ENCODE results near the gene SLC25A33.
A peak's percentile ranks its signal among the peaks of the same experiment; 100 is the strongest.
"Not testable (repeated sequence)": the region's sequence is repeated elsewhere in the genome, so short reads cannot be mapped to it uniquely, and the experiment has no call there.

SLC25A33 gene

DNA sequence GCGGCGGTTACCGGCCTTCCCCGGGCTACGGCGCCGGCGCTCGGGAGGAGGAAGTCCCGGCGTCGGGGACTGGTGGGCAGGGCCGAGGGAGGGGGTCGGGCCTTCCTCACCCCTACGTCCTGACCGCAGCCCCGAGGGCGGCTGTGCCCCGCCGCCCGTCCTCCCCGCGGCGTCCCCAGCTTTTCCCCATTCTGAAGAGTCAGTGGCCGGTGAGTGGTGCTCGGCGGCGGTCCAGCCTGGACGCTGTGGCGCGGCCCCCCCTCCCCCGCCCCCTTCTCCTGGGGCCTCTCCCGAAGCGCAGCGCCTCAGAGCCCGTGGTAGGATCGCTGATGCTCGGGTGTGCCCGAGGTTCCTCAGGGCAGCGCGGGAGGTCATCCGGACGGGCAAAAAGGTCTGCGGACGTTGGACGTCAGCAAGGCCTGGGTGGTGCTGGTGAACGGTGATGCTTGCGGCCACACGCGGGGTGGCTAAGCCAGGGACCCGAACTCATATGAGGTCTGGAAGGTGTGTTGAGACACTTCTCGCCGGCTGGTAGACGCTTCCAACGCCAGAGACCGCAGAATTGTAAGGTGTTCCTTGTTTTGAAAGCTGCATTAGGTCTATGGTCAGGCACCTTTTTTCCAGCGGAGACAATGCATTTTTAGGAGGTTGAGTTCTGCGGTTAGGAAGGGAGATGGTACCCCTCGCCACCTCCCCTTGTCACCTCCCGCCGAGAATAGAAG, 725 bp downstream of the SLC25A33 start:
- FAIRE-seq: no peak

GRCh38 chr1:9542430-9542829, 3.2 kb downstream of the SLC25A33 start:
- no peak for FAIRE-seq

DNA sequence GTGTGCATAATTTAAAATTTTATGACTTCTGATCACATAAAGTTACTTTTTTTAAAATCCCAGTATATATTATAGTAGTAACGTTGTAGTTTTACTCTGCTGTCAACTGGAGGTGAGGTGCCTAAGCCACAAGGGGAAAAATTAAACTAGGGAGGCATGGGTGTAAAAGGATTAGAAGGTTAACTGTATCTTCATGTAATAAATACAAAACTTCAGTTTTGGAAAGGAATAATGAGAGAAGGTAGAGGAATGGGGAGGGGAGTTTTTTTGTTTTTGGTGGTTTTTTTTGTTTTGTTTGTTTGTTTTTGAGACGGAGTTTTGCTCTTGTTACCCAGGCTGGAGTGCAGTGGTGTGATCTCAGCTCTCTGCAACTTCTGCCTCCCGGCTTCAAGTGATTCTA, 5.7 kb downstream of the SLC25A33 start:
- no peak for FAIRE-seq

- no peak for FAIRE-seq
Observed at GRCh38 chr1:9549955-9550546, 10.8 kb downstream of the SLC25A33 start.

DNA sequence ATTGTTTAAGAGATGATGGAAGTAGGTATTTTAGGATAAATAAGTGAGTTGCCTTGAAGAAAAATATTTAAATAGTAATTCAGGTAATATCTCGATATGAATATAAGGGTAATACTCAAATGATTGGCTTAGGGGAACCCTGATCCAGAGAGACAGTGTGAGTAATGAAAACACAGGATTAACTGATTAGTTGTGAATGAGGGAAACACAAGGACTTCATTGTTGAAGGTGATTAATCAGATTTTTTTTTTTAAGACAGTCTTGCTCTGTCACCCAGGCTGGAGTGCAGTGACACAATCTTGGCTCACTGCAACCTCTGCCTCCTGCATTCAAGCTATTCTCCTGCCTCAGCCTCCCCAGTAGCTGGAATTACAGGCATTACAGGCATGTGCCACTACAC, 12.7 kb downstream of the SLC25A33 start:
- no peak for FAIRE-seq

DNA sequence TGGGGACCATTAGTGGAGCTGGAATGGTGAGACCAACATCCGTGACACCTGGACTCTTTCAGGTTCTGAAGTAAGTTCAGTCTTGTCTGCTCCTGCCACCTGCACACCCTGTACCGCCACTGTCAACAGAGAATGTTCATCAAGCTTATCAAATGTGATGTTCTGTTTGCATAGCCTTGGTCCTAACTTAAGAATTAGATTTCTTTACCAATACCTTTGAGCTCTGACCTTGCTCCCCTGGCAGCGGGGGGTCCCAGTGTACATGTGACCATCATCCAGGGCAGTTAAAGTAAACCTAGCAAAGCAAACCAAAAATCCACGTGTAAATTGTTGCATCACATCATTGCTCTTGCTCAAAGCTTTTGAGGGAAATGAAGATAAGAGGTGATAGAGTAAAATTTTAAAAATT, 14.5 kb downstream of the SLC25A33 start:
- FAIRE-seq: no peak

- no peak for FAIRE-seq
Observed at GRCh38 chr1:9555942-9556341, 16.7 kb downstream of the SLC25A33 start.

- FAIRE-seq: no peak
Observed at GRCh38 chr1:9557624-9558023, 18.4 kb downstream of the SLC25A33 start.

DNA sequence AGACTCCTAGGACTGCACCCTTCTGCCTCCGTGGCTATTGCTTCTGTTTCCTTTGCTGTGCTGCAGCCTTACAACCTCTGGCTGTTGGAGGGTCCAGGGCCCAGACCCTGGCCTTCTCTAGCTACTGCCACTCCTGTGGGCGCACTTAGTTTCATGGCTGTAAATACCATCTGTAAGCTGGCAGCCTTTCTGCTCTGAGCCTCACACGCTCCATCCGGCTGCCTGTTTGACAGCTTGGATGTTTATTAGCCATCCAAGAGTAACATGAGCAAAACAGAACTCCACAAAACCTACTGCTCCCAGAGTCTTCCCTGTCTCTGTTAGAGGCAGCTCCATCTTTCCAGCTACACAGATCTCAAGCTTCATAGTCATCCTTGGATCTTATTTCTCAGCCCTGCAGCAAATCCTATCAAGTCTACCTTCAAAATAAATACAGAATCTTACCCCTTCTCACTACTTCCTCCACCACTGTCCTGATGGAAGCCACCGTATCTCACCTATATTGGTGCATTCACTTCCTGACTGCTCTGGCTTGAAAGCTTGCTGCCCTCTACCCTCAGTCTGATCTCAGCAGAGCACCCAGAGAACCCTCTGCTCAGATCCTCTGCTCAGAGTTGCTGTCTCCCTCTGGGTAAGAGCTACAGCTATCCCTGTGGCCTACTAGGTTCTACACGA, 19.1 kb downstream of the SLC25A33 start:
- no peak for FAIRE-seq

DNA sequence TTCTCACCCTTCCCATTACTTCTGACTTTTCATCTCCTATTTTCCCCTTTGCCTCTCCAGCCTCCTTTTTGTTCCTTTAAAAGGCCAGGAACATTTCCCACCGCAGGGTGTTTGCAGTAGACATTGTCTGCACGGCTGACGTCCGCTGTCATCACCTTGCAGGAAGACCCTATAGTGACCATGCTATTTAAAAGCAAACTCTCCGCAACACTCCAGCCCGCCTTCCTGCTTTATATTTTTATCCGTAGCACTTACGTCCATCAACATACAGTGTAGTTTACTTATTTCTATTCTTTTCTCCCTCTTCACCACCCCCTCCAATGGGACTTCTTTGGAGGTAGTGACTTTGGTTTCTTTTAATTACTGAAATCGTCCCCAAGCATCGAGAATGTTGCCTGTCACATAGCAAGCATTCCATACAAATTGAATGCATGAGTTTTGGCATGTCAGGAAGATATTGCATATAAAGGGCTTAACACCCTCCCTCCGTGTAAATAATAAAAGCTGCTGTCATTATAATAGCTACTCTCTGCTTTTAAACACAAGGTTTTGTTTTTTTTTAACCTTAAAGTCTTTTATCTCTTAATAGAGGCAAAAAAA, 19.8 kb downstream of the SLC25A33 start:
- no peak for FAIRE-seq

GRCh38 chr1:9559673-9560072, 20.4 kb downstream of the SLC25A33 start:
- FAIRE-seq: no peak

GRCh38 chr1:9560090-9560489, 20.8 kb downstream of the SLC25A33 start:
- not testable (repeated sequence) for FAIRE-seq

GRCh38 chr1:9561429-9561828, 22.2 kb downstream of the SLC25A33 start:
- peak; percentile 33 for FAIRE-seq

DNA sequence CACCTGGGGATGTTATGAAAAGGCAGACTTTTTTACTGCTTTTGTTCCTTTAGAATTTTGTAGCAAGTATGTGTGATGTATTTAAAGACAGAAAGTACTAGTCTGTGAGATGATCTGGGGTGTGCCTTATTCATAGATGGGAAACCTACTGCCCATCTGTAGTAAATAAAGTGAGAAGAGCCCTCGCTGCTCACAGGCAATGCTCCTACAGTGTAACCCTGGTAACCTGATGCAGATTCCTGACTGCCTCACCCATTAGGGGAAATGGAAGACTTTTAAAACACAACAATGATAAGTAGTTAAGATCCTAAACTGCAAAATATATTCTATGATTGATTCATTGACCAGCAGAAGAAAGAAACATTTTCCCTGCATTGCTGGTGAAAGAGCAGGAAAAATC, 30.0 kb downstream of the SLC25A33 start:
- FAIRE-seq: no peak

GRCh38 chr1:9570886-9571529, 31.7 kb downstream of the SLC25A33 start:
- FAIRE-seq: not testable (repeated sequence)

DNA sequence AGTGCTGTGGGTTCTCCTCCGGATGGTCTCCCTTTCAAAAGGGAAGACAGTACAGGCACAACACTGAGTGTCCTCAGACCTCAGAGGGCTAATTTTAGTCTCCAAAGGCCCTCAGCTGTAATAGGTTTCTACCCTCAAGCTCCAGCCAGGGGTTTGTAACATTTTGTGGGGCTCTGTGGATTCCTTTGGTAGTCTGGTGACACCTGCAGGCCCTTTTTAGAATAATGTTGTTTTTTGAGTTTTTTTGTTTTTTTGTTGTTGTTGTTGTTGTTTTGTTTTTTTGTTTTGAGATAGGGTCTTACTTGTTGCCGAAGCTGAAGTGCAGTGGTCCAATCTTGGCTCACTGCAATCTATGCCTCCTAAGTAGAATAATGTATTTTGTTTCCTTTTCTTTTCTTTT, 34.5 kb downstream of the SLC25A33 start:
- FAIRE-seq: no peak

- FAIRE-seq: no peak
Observed at GRCh38 chr1:9575486-9575885, 36.2 kb downstream of the SLC25A33 start.

- FAIRE-seq: no peak
Observed at GRCh38 chr1:9576903-9577302, 37.6 kb downstream of the SLC25A33 start.

GRCh38 chr1:9577423-9577822, 38.2 kb downstream of the SLC25A33 start:
- FAIRE-seq: no peak

DNA sequence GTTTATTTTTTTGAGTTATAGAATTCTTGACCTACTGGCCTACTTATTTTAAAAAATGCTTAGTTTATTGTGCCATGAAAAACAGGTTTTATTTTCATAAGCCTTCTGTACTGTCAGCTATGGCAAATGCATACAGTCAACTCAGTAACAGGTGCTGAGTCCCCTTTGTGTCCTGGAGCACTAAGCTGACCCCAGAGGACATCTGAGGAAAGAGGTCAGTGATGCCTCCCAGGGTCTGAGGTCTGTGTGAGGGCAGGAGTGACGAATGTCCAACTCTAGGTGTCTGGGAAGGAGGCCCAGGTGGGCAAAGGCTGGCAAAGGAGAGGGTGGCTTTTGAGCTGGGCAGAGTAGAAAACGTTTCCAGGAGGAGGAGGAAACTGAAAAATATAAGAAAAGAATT, 41.7 kb downstream of the SLC25A33 start:
- FAIRE-seq: no peak

DNA sequence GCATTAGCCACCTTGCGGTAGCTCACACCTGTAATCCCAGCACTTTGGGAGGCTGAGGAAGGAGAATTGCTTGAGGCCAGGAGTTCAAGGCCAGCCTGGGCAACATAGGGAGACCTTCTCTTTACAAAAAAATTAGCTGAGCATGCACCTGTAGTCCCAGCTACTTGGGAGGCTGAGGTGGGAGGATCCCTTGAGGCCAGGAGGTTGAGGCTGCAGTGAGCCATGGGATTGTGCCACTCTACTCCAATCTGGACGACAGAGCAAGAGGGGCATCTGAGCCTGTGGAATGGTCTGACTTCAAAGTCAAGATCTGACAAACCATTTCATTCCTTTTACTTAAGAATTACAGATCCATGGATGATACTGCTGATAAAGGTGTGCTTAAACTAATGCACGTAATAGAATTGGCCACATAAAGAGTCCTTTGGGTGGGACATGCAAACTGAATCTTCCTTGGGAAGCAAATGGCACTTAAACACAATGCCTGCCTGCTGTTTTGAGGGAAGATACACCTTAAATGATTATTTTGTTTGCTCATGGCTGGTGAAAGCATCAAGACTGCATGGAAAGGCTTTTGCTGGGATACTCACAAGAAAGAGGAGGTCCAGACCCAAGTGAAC, 47.0 kb downstream of the SLC25A33 start:
- FAIRE-seq: no peak

GRCh38 chr1:9588551-9589143, 49.4 kb downstream of the SLC25A33 start, which contains the start of gene TMEM201:
Gene TMEM201 (plus strand): TSS chr1:9588911. CDS start chr1:9588931, 20 bp downstream.
- no peak for FAIRE-seq
